HG02678 (cell line): ENCODE data around the gene CCM2L.

Source experiments
- ATAC-seq: cut with Tn5 transposase; IDR thresholded peaks from one replicate; pipeline ENCODE4 v1.9.1; 2021; ENCODE audit warnings: mild to moderate bottlenecking, moderate library complexity; ENCODE audit not compliant: unreplicated experiment

CCM2L gene

GRCh38 chr20:32056708-32057483 is 46.7 kb downstream of the CCM2L start:
- no peak for ATAC-seq

- no peak for ATAC-seq
These were observed 47.5 kb downstream of the CCM2L start for GRCh38 chr20:32057656-32058184.

DNA sequence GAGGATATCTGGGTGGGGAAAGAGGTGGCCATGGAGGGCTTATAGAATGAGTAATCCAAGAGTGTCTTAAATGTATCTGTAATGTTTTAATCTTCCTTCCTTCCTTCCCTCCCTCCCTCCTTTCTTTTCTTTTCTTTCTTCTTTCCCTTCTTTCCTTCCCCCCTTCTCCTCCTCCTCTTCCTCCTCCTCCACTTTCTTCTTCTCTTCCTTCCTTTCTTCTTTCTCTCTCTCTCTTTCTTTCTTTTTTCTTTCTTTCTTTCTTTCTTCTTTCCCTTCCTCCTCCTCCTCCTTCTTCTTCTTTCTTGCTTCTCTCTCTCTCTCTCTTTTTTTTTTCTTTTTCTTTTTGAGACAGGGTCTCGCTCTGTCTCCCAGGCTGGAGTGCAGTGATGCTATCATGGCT is 49.0 kb downstream of the CCM2L start:
- ATAC-seq: no peak

DNA sequence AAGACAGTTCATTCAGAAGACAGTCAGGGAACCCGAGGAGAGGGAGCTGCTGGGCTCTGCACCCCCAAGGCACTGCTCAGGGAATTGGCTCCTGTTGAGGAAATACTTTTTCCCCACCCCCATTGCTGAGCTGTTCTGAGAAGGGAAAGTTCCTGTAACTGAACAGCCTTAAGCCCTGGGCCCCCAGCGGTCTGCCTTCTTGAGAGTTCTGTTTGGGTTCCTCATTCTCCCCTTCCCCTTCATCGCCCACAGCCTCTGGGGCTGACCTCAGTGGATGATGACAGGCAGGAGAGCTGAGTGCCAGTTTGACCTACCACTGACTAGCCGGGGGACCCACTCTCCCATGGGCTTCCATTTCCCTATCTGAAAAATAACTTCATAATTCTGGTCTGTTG is 52.5 kb downstream of the CCM2L start:
- no peak for ATAC-seq

DNA sequence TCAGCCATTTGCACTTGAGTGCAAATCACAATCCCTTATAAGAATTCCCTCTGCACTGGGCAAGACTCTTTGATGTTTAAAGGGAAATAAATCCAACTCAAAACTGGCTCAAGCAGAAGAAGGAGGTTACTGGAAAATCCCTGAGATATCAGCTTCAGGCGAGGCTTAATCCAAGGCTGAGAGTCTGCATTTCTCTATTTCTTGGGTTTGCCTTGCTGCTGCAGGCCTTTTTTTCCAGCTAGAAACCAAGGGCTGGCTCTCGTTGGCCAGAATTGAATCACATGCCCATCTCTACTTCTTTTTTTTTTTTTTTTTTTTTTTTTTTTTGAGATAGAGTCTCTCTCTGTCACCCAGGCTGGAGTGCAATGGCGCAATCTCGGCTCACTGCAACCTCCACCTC is 53.5 kb downstream of the CCM2L start:
- no peak for ATAC-seq

DNA sequence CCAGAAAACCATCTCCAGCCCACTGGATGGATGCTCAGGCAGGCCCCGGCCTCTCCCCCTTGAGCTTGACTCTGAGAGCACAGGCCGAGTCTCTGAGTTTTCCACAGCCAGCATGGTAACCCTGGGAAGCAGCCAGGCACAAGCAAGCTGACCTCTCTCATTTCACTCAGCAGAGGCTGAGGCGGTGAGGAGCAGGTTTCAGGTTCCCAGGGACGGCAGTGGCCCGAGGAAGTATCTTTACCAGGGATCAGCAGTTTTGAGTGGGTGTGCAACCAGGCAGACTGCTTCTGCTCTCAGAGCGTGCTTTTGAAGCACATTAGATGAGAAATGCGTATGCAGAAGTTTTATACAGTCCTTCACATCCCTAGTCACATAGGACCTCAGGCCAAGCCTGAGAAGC is 54.4 kb downstream of the CCM2L start:
- ATAC-seq: no peak

DNA sequence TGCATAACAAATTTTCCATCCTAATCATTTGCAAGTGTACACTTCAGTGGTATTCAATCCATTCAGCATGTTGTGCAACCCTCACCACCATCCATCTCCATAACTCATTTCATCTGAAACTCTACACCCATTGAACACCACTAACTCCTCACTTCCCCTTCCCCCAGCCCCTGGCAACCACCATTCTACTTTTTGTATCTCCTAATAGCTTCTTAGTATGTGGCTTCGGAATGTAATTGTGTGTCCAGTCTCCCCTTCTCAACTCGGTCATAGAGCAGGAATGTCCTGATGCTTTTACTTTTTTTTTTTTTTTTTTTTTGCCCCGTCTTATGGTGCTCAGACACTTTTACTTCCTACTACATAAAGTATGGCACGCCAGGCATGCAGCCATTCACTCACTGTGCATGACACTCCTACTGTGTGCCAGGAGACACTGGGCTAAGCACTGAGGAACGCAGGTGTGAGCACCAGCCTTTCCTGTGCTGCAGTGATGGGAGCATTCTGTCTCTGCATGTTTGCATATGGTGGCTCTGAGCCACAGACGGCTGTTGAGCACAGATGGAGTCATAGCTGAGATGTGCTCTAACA is 57.1 kb downstream of the CCM2L start:
- no peak for ATAC-seq

DNA sequence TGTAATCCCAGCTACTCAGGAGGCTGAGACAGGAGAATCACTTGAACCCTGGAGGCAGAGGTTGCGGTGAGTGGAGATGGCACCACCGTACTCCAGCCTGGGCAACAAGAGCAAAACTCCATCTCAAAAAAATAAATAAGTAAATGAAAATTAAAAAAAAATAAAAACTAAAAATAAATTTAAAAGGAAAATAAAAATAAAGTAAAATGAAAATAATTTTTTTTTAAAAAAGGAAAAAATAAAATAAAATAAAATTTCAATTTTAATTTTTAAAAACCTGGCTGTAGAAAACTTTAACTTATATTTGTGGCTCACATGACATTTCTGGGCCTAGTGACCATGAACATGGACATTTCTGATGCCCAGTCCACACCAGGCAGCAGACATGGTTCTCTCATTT is 57.9 kb downstream of the CCM2L start:
- no peak for ATAC-seq

- no peak for ATAC-seq
These were observed 59.5 kb downstream of the CCM2L start for GRCh38 chr20:32069711-32070110.

DNA sequence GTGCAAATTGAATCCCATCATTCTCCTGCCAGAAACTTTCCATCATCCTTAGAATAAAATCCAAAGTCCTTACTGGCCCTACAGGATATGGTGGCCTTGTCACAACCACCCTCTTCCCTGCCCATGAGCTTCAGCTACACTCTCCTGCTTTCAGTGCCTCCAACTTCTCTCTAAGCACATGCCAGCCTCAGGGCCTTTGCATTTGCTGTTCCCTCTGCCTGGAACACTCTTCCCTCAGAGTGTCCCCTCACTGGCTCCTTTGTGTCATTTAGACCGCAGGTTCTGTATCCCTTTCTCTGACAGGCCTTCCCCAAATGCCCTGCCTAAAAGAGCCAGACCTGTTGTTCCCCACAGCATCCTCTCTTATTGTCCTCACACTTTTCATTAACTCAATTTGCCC is 60.0 kb downstream of the CCM2L start:
- ATAC-seq: no peak

DNA sequence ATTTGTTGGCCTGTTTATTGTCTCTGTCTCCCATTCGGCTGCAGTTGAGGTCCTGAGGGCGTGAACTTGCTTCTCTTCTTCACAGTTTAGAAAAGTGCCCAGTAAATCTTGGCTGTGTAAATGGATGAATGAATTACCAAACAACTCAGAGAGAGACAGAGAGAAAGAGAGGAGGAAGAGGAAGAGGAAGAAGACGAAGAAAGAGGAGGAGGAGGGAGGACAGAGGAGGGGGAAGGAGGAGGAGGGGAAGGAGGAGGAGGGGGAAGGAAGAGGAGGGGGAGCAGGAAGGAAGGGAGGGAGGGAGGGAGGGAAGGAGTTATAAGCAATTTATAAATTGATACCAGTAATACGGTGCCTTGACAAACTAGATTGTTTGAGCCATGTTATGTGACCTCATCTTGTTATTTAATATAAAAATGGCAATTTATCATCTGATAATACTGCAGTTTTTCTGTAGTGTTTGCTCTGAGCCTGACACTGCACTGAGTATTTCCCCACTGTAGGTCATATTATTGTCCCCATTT is 60.5 kb downstream of the CCM2L start:
- ATAC-seq: no peak

DNA sequence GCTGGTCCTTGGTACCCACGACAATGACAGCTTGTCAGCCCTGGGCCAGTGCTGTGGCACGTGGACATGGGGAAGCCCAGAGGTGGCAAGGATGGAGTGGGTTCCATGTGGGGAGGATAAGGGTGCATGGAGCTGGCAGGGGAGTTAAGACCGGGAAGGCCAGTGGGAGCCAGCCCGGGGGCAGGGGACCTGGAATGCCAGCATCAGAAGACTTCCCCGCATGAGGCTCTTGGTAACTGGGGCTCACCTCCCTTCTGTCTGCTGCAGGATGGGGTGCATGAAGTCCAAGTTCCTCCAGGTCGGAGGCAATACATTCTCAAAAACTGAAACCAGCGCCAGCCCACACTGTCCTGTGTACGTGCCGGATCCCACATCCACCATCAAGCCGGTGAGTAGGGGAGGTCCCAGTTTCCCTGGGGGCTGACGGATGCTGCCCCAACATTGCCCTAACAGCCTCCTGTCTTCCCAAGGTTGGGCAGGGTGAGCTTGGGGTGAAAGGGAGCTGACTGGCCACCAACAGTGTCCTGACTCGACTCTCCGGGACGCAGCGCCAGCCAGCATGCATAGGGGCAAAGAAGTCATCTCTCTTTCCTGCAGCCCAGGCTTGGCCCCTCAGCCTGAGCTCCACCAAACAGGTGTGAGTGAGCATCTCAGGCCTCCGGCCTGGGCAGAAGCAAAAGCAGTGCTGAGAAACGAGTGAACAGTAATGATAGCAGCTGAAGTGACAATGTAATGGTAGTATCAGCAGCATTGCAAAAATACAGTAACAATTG is 61.3 kb downstream of the CCM2L start:
- no peak for ATAC-seq

GRCh38 chr20:32072168-32072750 is 62.0 kb downstream of the CCM2L start:
- ATAC-seq: no peak

DNA sequence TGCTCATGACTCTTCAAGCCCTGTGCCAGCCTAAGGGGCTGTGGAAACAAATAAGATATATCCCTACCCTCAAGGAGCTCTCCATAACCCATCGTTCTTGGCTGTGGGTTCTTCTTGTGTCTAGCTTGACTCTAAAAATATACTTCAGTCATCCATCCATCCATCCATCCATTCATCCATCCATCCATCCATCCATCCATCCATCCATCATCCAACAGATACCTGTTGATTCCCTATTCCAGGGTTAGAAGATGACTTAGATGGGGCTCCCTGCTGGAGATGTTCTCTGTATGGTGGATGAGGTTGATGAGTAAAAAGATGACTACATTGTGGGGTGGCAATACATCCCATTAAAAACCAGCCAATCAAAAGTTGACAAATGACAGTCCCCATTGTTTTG is 65.3 kb downstream of the CCM2L start:
- no peak for ATAC-seq

DNA sequence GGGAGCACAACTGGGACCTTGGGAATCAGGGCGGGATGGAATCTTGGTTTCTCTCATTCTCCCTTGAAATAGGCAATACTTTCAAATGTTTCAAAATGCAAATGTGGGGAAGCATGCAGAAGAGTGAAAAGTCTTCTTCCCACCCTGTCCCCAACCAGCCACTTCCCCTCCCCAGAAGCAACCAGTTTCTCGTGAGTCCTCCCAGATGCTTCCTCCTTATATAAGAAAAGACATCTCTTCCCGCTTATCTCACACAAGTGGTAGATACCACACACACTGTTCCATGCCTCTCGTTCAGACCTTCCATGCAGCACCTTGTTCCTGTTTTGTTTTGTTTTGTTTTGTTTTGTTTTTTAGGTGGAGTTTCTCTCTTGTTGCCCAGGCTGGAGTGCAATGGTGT is 67.0 kb downstream of the CCM2L start:
- no peak for ATAC-seq

DNA sequence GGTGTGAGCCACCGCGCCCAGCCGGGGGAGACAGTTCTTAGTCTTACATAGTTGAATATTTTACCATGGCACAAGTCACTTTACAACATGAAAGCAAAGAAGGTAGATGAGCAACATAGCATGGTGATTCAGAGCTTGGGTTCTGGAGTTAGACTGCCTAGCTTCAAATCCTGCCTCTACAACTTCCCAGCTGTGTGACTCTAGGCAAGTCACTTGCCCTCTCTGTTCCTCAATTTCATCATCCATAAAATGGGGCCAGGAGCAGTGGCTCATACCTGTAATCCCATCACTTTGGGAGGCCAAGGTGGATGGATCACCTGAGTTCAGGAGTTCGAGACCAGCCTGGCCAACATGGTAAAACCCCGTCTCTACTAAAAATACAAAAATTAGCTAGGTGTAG is 68.1 kb downstream of the CCM2L start:
- ATAC-seq: no peak

GRCh38 chr20:32078791-32079190 is 68.6 kb downstream of the CCM2L start:
- no peak for ATAC-seq

- no peak for ATAC-seq
These were observed 69.4 kb downstream of the CCM2L start for GRCh38 chr20:32079655-32080109.

DNA sequence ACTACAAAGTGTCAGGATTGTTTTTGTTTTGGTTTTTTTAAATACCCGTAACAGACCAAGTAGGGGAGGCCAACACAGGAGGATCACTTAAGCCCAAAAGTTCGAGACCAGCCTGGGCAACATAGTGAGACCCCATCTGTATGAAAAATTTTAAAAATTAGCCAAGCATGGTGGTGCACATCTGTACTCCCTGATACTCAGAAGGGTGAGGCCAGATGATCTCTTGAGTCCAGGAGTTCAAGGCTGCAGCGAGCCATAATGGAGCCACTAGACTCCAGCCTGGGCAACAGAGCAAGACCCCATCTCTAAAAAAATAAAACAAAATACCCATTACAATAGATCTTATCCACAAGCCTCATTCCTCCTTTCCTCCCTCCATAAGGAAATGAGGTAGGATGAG is 70.5 kb downstream of the CCM2L start:
- ATAC-seq: no peak
